SIG-M5 (cell line): ENCODE measurements around the gene MPIG6B.

Experiments used
- DNase-seq: peaks from one replicate; lab custom pipeline; 2025; lab: John Stamatoyannopoulos, UW

The MPIG6B gene

GRCh38 chr6:31737991-31738979, 15.1 kb downstream of the MPIG6B start:
- peak; percentile 96 for DNase-seq

DNA sequence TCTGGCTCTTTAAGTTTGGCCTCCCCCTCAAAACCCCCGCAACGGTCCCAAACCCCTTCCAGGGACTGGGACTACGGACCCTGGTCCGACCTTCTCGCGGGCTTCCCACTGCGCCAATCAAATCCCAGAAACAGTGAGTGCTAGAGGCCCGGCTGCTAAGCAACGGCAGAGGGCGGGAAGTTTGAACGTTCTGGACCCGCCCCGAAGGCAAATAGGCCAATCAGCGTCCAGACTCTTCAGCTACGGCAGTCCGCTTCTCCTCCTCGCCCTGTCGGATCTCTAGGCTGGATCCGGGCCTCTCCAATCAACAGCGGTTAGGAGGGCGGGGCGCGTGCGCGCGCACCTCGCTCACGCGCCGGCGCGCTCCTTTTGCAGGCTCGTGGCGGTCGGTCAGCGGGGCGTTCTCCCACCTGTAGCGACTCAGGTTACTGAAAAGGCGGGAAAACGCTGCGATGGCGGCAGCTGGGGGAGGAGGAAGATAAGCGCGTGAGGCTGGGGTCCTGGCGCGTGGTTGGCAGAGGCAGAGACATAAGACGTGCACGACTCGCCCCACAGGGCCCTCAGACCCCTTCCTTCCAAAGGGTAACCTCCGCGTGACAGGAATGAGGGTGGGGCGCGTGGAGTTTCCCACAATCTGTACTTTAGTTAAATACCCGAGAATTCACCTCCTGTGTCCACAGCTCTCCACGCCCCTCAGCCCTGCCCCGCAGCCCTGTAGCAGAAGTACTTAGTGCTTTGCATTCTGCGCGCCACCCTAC, 16.6 kb downstream of the MPIG6B start, which contains the start of gene MSH5:
Gene MSH5, plus strand, starts transcription at position 367 of the 758 bp plus-strand sequence. CDS start 462 bp downstream, outside the sequence.
- DNase-seq = peak; percentile 97

DNA sequence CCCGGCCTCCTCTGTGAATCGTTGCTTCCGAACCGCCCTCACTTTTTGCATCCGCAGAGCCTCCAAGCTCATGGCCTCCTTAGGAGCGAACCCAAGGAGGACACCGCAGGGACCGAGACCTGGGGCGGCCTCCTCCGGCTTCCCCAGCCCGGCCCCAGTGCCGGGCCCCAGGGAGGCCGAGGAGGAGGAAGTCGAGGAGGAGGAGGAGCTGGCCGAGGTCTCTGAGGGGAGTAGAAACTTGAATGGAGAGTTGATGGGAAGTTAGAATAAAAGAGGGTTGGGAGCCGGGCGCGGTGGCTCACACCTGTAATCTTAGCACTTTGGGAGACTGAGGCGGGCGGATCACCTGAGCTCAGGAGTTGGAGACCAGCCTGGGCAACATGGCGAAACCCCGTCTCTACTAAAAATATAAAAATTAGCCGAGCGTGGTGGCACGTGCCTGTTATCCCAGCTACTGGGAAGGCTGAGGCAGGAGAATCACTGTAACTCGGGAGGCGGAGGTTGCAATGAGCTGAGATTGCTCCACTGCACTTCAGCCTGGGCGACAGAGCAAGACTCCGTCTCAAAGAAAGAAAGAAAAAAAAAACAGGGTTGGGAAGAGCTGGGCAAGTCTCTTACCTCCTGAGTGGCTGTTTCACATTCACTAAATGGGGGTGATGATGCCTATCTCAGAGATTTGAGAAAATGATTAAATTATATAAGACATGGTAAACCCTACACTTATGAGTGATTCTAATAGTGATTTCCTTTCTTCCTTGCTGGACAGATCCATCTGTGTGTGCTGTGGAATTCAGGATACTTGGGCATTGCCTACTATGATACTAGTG, 17.4 kb downstream of the MPIG6B start:
- DNase-seq = no peak

DNA sequence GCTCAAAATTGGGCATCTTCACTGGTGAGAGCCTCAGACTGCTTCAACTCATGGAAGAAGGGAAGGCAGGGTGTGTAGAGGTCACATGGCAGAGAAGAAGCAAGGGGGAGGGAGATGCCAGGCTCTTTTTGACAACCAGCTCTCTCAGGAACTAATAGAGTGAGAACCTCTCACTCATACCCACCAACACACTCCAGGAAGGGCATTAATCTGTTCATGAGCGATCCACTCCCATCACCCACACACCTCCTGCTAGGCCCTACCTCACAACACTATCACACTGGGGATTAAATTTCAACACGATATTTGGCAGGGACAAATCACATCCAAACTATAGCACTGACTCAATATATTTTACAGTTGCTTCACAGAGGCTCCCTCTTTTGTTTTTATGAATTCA, 18.6 kb downstream of the MPIG6B start:
- no peak for DNase-seq

- no peak for DNase-seq
These were observed 19.7 kb downstream of the MPIG6B start for GRCh38 chr6:31742894-31743293.

DNA sequence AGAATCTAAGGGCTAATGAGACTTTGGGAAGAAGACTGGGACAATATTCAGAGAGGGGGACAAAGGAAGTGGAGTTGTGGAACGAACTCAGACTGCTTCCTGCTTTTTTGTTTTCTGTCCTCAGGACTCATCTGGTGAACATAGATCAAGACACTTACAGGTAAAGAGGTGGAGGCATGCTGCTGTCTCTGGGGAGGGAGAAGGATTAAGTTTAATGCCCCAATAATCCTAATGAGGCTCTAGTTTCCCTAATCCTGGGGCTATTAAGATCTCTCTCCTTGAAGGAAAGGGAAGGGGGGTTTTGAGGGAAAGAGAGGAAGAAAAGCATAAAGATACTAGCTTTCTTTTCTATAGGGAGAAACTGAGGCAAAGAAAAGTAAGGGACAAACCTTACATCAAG, 21.2 kb downstream of the MPIG6B start:
- no peak for DNase-seq

GRCh38 chr6:31749301-31750036, 26.3 kb downstream of the MPIG6B start:
- no peak for DNase-seq

DNA sequence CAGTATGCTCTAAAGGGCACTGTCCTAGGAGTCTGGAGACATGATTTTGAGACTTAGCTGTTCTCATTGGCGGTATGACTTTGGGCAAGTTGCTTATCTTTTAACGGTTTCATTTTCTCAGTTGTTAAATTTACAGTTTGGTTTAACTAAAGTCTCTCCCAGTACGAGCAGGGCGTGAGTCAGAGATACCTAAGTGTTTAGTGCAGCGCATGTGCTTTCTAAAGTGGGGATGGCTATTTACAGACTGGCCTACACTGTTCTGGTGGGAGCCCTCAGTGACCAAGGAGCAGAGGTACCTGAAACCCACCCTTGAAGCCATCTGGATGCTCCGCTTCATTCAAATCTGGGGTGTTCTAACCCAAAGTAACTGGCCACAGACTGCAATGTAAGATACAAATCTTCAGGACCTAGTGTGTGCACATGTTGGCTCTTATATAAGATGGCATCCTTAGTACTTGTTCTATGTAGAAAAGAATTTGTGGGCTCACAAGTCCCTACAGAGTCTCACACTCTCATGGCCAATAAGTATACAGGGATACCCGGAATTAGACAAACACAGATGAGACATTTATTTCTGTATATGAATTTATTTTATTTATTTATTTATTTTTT, 27.3 kb downstream of the MPIG6B start:
- no peak for DNase-seq

GRCh38 chr6:31752739-31753319, 29.7 kb downstream of the MPIG6B start:
- DNase-seq = no peak

DNA sequence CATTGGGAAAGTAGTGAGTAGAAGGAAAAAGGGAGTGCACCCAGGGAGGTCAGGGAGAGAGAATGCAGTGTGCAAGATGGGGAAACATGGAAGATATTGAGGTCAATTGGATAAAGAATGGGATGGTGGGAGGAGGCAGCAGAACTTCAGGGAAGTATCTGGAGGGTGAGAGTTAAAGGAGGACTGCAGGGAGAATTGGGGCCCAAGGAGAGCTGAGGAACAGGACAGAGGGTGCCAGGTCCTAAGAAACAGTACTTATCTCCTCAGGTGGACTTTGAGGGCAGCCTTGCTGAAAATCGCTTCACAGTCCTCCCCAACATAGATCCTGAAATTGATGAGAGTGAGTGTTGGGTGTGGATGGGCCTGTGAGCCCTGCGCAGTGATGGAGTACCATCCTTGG, 35.1 kb downstream of the MPIG6B start:
- no peak for DNase-seq

DNA sequence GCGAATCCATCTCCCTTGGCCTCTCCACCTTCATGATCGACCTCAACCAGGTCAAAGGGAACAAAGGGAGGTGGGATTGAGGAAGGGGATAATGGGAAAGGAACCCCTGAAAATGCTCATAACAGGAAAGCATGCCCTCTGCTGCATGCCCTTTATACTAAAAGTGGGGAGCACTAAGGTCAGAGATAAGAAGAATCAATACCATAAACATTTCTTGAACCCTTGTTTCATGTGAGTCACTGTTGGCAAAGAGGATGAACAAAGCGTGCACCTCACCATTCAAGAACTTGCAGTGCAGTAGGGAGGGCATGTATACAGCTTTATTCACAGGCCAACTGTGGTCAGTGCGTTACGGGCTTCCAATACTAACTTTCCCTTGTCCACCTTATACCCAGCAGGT, 37.6 kb downstream of the MPIG6B start:
- DNase-seq = no peak

- DNase-seq = no peak
These were observed 38.2 kb downstream of the MPIG6B start for GRCh38 chr6:31761343-31761742.

DNA sequence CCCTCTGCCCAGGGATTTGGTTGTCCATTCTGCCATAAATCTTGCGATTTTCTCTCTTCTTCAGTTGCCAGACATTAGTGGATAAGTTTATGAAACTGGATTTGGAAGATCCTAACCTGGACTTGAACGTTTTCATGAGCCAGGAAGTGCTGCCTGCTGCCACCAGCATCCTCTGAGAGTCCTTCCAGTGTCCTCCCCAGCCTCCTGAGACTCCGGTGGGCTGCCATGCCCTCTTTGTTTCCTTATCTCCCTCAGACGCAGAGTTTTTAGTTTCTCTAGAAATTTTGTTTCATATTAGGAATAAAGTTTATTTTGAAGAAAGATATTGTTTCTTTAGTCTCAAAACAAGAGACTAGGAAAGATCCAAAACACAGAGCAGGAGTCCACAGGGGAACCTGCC, 39.2 kb downstream of the MPIG6B start, which contains the start of gene SAPCD1:
Gene SAPCD1, plus strand, starts transcription at position 301 of the 400 bp plus-strand sequence. CDS start 399 bp downstream, outside the sequence.
- DNase-seq = no peak

- DNase-seq = no peak
These were observed 39.9 kb downstream of the MPIG6B start for GRCh38 chr6:31762878-31763618.

- DNase-seq = no peak
These were observed 40.4 kb downstream of the MPIG6B start for GRCh38 chr6:31763619-31763940.

- no peak for DNase-seq
These were observed 41.0 kb downstream of the MPIG6B start for GRCh38 chr6:31764198-31764597.

- no peak for DNase-seq
These were observed 42.4 kb downstream of the MPIG6B start for GRCh38 chr6:31765559-31765909.

DNA sequence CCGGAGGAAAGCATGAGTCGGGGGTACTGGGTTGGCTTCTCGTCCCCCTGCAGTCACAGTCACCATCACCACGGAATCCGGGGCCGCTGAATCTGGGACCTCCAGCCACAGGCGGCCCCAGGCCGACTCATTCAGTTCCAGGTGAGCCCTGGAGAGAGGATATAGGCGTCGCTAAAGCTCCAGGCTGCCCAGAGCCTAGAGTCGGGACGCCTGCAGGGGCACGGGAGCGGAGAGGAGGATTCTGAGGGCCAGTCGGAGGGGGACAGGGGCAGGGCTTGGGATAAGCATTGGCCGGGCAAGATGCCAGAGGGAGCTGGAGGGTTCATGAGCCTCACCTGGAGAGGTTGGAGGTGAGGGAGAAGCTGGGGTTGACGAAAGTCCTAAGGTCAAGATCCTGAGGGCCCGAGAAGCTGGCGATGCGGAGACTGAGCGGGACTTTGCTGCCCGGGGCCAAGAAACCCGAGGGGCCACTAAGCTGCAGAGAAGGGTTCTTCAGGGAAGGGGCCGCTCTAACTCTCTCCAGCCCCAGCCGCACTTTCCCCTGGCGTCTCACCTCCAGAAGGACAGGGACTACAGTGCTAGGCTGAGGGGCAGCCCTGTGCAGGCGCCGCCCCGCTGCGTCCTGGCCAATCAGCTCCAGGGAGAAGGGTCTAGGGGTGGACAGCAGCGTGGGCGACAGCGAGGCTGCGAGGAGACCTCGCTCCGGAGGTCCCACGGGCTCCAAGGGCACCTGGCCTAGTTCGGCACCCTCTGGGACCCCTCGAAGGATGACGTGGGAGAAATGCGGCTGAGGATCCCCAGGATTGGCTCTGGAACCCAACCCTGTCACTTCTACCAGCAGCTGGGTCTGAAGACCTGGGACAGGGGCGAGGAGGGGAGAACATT, 43.0 kb downstream of the MPIG6B start:
- no peak for DNase-seq
